Inflammatory macrophage treated with lipopolysaccharide for 1 hour (primary cell): ENCODE data around the gene GARRE1.
A peak's percentile ranks its signal among the peaks of the same experiment; 100 is the strongest.
"Not testable (repeated sequence)": the region's sequence is repeated elsewhere in the genome, so short reads cannot be mapped to it uniquely, and the experiment has no call there.

Experiments used
- DNase-seq, 2 donors: peaks; one replicate each; pipeline ENCODE4 v3.0.0-alpha.2; 2020 to 2022

The GARRE1 gene

DNA sequence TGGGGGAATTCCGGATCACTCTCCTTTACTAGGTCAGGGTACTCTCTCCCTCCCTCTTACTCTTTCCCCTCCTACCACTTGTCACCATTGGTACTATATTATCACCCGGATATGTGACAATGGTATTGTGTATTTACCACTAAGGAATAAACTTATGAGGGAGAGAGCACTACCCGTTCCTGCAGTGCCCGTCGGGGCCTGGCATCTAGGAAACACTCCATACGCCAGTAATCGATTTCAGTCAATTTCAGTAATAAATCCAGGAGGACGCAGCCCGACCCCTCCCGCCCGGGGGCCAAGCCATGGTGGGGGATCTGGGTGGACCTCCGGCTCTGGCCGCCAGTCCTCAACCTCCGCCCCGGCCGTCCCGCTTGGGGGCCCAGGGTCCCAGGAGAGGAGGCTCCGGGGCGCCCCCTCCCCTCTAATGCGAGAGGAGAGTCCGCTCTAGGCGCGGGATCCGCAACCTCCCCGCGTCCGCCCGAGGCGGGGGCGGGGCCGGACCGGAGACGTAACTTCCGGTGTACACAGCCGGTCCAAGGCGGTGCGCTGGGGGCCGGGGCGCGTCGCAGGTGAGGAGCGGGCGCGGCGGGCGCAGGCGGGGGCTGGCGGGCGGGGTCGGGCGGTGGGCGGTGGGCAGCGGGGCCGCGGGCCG is at the start of gene GARRE1:
Gene GARRE1 (plus strand): TSS at position 509 of the 652 bp plus-strand sequence. CDS start 45,920 bp downstream, outside the sequence.
- DNase-seq = peak; percentile 48 to 71

DNA sequence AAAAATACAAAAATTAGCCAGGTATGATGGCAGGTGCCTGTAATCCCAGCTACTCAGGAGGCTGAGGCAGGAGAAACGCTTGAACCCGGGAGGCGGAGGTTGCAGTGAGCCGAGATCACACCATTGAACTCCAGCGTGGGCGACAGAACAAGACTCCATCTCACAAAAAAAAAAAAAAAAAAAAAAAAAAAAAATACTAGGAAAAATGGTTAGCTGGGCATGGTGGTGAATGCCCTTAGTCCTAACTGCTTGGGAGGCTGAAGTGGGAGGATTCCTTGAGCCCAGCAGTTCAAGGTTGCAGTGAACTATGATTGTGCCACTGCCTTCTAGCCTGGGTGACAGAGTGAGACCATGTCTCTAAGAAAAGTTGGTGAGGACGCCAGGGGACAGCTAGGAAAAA is 49.0 kb upstream of the GARRE1 start:
- not testable (repeated sequence) for DNase-seq

DNA sequence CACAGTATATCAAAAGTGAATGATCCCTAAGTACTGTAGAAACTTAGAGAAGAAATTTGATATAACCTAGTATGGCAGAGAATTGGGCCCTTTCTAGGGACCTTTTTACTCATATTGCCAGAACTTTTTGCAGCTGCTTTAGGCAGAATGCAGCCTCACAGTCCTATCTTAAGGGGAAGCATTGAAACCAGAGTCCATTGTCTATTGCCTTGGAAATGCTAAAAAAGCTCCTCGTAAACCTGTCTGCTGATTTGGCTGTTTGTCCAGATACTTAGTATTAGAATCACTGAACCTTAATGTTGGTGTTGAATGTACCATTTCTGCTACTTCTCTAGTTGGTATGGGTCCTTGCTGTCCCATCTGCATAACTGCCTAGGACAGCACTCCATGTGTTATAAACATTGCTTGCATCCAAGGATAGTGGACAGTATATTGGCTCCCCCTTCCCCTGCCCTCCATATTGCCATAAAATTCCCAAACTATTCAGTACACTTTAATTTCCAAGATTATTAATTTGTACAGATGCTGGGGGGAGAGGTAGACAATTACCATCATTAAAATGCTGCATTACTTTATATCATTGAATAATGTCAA is 46.0 kb upstream of the GARRE1 start:
- no peak for DNase-seq

- DNase-seq = no peak
Measured at GRCh38 chr19:34209726-34210125, 44.6 kb upstream of the GARRE1 start.

DNA sequence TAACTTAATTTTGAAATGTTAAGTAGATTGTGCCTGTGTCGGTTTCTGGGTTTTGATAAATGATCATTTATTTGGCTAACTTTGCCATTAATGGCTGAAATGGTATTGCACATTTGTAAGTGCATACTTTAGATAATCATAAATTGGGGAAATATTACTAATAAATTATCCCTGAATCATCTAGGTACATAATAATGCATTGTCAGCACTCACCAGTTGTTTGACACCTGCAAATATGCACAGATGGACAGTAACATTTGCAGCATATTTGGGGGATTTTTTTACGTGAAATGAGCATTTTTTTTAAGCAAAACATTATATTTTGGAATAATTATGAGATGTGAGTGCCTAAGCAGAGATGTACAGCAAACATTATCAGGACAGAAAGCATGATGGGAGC is 41.1 kb upstream of the GARRE1 start:
- no peak for DNase-seq

DNA sequence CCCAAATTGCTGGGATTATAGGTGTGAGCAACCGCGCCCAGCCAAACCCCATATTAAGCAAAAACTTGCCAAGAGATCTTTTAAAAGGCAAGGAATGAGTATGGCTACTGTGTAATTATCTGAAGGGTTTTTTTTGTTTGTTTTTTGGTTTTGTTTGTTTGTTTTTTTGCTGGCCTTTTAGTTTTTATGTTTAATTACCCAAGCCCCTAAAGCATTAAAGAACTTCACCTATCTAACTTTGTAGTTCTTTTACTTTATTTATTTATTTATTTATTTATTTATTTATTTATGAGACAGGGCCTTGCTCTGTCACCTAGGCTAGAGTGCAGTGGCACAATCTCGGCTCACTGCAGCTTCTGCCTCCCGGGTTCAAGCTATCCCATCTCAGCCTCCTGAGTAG is 40.3 kb upstream of the GARRE1 start:
- DNase-seq = no peak

DNA sequence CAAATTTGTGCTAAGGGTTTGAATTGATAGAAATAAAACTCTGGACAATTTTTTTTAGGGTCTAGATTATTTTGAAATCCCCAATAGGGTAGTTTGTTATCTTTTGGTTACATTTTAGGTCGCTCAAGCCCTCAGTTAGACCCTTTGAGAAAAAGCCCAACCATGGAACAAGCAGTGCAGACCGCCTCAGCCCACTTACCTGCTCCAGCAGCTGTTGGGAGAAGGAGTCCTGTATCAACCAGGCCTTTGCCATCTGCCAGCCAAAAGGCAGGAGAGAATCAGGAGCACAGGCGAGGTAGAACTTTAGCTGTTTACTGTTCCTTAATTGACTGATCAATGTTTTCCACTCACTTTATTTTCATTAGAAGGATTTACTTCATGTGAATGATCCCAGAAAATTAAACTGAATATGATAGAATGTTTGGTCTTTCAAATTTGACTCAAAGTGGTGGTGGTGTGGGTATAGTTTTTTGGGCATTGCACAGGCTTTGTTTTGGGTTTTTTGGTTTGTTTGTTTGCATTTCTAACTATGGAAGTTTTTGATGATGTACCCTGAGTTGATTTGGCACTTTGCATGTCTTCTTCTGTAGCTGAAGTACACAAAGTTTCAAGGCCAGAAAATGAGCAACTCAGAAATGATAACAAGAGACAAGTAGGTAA is 39.2 kb upstream of the GARRE1 start:
- DNase-seq = no peak

GRCh38 chr19:34215666-34216038 is 38.7 kb upstream of the GARRE1 start:
- DNase-seq = no peak

DNA sequence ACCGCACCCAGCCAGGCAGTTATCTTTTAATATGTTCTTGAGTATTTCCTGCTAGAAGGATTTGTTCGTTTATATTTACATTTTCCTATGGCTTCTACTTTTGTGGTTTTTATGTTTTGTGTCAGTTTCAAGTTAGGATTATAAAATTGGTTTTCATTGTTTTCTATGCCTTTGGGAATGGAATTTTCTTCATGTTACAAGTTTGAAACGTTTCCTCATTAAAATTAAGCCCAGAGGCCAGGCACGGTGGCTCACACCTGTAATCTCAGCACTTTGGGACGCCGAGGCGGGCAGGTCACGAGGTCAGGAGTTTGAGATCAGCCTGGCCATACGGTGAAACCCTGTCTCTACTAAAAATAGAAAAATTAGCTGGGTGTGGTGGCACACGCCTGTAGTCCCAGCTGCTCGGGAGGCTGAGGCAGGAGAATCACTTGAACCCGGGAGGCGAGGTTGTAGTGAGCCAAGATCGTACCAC is 37.6 kb upstream of the GARRE1 start:
- not testable (repeated sequence) for DNase-seq

DNA sequence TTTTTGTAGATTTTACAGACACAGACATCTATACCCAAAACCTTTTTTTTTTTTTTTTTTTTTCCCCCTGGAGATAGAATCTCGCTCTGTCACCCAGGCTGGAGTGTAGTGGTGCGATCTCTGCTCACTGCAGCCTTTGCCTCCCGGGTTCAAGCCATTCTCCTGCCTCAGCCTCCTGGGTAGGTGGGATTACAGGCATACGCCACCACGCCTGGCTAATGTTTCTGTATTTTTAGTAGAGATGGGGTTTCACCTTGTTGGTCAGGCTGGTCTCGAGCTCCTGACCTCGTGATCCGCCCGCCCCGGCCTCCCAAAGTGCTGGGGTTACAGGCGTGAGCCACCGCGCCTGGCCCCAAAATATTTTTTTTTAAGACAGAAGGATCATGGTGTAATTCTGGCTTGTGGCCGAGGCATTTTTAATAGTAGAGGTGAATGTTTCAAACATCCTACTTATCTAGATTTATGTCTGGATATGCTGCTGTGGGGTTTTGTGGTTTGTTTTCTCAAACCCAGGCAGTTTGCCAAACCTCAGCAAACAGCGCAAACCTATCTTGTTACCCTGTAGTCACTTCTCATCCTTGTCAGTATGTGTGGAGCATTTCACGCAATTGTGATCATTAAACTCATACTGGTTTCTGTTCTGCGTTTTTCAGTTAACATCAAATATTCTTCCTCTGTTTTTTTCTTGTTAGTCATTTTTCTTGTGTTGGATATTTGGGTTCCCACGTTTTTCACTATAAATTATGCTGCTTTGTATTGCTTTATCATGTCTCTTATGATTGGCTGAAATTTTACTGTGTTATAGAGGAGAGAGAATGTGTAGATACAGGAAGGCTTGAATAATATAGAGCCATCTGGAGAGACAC is 36.2 kb upstream of the GARRE1 start:
- no peak for DNase-seq

- DNase-seq = no peak
Measured at GRCh38 chr19:34218818-34219164, 35.6 kb upstream of the GARRE1 start.

DNA sequence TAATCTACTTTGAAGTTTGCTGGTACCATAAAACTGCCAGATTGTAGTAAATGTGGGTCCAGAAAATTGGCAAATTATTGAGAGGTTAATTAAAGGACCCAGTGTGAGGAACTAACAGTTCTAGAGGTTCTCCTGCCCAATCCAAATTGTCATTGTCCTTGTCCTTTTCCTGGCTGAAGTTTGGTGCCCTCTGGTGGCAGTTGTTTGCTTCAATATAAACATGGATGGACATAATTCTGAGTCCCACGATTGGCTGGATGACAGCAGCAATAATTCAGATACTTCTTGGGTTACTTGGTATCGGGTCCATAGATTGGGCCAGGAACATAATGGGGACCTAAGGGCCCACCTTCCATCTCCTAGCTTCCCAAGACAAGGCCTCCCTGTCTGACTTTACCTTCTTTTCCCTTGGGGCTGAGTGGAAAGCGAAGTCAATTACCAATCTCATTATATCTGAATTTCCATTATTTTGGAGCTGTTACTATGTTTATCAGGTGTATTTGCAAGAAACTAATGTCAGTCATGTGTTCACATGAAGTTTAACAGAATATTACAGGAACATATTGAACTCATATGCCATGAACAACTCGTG is 33.8 kb upstream of the GARRE1 start:
- peak; percentile 41 to 90 for DNase-seq

DNA sequence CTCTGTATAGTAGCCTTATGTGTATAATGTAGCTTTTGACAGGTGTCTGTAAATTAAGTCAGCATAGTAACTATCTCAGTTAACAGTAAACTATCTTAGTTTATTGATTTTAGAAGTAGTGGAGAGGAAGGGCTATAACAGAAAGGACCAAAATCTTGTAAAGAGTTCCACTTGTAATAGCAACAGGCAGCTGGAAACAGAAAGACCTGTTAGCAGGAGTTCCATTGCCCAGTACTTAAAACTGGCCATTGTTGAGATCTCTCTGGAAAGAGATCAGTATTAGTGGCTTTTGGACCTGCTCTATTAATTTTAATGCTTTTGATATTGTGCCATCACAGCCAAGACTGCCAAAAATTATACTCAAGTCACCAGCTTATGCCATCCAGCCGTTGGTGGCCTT is 32.0 kb upstream of the GARRE1 start:
- DNase-seq = no peak

- DNase-seq = no peak
Measured at GRCh38 chr19:34224996-34225658, 29.2 kb upstream of the GARRE1 start.

DNA sequence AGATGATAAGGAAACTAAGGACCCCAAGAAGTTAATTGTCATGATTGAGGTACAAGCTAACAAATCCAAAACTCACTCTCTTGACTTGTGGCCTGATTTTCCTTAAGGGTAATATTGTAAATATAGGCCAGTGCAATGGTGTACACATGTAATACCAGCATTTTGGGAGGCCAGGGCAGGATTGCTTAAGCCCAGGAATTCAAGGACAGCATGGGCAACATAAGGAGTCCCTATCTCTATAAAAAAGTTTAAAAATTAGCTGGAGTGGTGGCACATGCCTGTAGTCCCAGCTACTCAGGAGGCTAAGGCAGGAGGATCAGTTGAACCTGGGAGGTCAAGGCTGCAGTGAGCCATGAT is 28.7 kb upstream of the GARRE1 start:
- no peak for DNase-seq

DNA sequence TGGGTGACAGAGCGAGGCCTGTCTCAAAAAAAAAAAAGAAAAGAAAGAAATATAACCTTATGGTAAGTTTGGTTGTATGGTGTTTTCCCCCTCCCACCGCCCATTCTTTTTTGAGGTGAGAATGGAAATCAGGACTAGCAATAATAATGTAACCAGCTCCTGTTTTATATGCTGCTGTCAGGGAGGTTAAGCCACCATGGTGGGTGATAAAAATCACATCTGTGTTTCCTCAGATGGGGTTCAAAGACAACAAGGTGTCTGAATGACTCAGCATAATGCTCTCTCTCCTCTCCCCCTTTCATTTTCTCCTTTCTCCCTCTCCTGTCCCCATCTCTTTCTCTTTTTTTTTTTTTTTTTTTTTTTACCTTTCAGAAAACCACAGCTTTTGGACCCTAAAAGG is 28.3 kb upstream of the GARRE1 start:
- DNase-seq = no peak

- DNase-seq = no peak
Measured at GRCh38 chr19:34228347-34228746, 26.0 kb upstream of the GARRE1 start.

DNA sequence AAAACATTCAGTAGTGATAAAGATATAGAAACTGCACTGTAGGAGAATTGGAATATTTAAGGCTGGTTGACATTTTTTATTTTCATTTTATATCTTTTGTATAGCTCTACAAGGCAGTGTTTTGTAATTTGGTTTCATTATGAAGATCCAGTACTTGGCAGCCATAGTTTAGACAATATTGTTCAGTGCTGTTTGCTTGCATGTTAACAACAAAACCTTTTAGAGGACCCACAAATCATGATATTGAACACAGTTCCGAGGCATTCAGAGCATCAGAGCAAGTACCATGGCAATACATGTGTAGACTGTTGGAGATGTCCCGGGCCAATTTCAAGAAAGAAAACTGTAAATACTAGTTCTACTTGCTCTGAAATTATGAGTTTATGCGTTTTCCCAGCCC is 25.6 kb upstream of the GARRE1 start:
- DNase-seq = no peak

GRCh38 chr19:34229721-34230120 is 24.6 kb upstream of the GARRE1 start:
- no peak for DNase-seq

GRCh38 chr19:34230820-34231219 is 23.5 kb upstream of the GARRE1 start:
- DNase-seq = no peak

- no peak for DNase-seq
Measured at GRCh38 chr19:34231439-34231838, 22.9 kb upstream of the GARRE1 start.
